ENCODE results near the gene GPAT2. TPM values are rescaled to one million over a fixed set of nuclear protein-coding genes. Genes with fewer than 3 reads are reported as not detected.

The GPAT2 gene
- total and polyA plus RNA-seq, 2 experiments from 2014 or later, result 0.65 to 0.71 TPM

GRCh38 chr2:96081042-96081441, 46.3 kb upstream of the GPAT2 start:
- no peaks in the 10 kb centered on the region for H3K4me1 ChIP-seq (ENCODE audit: insufficient read depth)
- H3K36me3 ChIP-seq (ENCODE audit: low read depth), result no peaks in the 10 kb centered on the region
- H3K4me2 ChIP-seq (ENCODE audit: unreplicated experiment), result no peak overlapping the region
- H4K20me1 ChIP-seq (ENCODE audit: insufficient read depth), result no peaks in the 10 kb centered on the region
- no peaks in the 10 kb centered on the region for H3K9me2 ChIP-seq (ENCODE audit: insufficient read depth)
- in situ Hi-C loops (cut with MboI), result no loop called here
- no peak overlapping the region for H3K9ac ChIP-seq
- 50 to 67% methylated on average over 2 of the region's 2 CpGs for WGBS, 2 experiments (ENCODE audit: low coverage in 1 of 2, low lambda C conversion rate in 2 of 2, missing lambda C conversion rate in 2 of 2)
- DNase-seq, result no peak
- H3K27ac ChIP-seq, result no peak overlapping the region
- H3K79me2 ChIP-seq (ENCODE audit: insufficient read depth), result no peaks in the 10 kb centered on the region
- H3F3A ChIP-seq (ENCODE audit: insufficient read depth), result no peaks in the 10 kb centered on the region
- H3K9me3 ChIP-seq (ENCODE audit: low read depth), result no peaks in the 10 kb centered on the region
- TF ChIP-seq EZH2phosphoT487 (IDR thresholded peaks at IDR 0.05; ENCODE audit: insufficient read depth, low read depth) (no peak), EZH2 (IDR thresholded peaks at IDR 0.05; ENCODE audit: insufficient read depth, poor library complexity, severe bottlenecking) (no peak)
- no peak overlapping the region for H2AFZ ChIP-seq
- peaks cover 36% of the 10 kb centered on the region for H3K27me3 ChIP-seq (replicated peaks; ENCODE audit: insufficient read depth)
- no peak overlapping the region for H3K4me3 ChIP-seq

DNA sequence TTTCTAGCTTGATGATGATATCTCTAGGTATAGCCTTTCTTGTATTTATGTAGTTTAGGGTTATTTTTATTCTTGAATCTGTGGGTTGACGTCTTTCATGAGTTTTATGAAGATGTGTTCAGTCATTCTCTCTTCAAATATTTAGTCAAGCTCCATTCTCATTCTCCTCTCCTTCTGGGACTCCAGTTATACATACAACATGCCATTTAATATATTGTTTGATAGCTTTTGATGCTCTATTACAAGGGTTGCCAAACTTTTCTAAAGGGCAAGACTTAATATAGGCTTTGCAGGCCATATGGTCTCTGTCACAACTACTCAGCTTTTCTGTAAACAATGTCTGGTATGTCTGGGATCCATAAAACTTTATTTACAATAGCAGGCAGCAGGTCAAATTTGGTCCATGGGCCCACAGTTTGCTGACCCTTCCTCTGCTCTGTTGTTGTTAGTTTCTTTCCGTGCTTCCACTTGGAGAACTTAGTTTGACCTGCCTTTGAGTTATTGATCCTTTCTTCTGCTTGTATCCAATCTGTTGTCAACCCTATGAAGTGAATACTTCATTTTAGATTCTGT, 40.6 kb upstream of the GPAT2 start:
- no peaks in the 10 kb centered on the region for H3K4me1 ChIP-seq (ENCODE audit: insufficient read depth)
- no peaks in the 10 kb centered on the region for H3F3A ChIP-seq (ENCODE audit: insufficient read depth)
- peaks cover 44% of the 10 kb centered on the region for H3K27me3 ChIP-seq (replicated peaks; ENCODE audit: insufficient read depth)
- no peak overlapping the region for H3K4me2 ChIP-seq (ENCODE audit: unreplicated experiment)
- H3K9me3 ChIP-seq (ENCODE audit: low read depth), result no peaks in the 10 kb centered on the region
- no peak overlapping the region for H2AFZ ChIP-seq
- DNase-seq, result no peak
- H4K20me1 ChIP-seq (ENCODE audit: insufficient read depth), result no peaks in the 10 kb centered on the region
- no peak overlapping the region for H3K9ac ChIP-seq
- no peak overlapping the region for H3K27ac ChIP-seq
- TF ChIP-seq EZH2 (IDR thresholded peaks at IDR 0.05; ENCODE audit: insufficient read depth, poor library complexity, severe bottlenecking) (no peak), EZH2phosphoT487 (IDR thresholded peaks at IDR 0.05; ENCODE audit: insufficient read depth, low read depth) (no peak)
- no peaks in the 10 kb centered on the region for H3K36me3 ChIP-seq (ENCODE audit: low read depth)
- no peaks in the 10 kb centered on the region for H3K9me2 ChIP-seq (ENCODE audit: insufficient read depth)
- H3K79me2 ChIP-seq (ENCODE audit: insufficient read depth), result no peaks in the 10 kb centered on the region
- WGBS, 2 experiments (ENCODE audit: low coverage in 1 of 2, low lambda C conversion rate in 2 of 2, missing lambda C conversion rate in 2 of 2), result 19 to 20% methylated on average over 2 of the region's 2 CpGs
- in situ Hi-C loops (cut with MboI), result no loop called here
- H3K4me3 ChIP-seq, result no peak overlapping the region

DNA sequence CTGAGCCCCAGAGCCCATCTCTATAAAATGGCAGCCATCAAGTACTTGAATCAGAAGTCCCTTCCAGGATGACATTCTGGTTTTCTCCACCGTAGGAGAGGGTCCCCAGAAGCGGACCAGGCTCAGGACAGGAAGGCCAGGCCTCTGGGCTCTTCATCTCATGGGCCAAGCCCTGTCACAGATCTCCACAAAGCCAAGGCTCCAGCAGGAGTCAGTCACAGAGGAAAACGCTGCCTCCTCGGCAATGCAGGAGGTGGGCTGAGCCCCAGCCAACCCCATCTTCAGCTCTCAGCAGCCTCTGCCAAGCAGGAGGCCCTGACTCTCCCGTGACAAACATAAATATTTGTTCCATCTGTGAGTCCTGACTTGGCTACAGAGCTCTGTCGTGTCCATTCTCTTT, 39.4 kb upstream of the GPAT2 start:
- no peaks in the 10 kb centered on the region for H3K4me1 ChIP-seq (ENCODE audit: insufficient read depth)
- no peak overlapping the region for H3K4me3 ChIP-seq
- no peak overlapping the region for H2AFZ ChIP-seq
- no peaks in the 10 kb centered on the region for H3K9me3 ChIP-seq (ENCODE audit: low read depth)
- no peaks in the 10 kb centered on the region for H4K20me1 ChIP-seq (ENCODE audit: insufficient read depth)
- H3K36me3 ChIP-seq (ENCODE audit: low read depth), result no peaks in the 10 kb centered on the region
- WGBS, 2 experiments (ENCODE audit: low coverage in 1 of 2, low lambda C conversion rate in 2 of 2, missing lambda C conversion rate in 2 of 2), result 35 to 37% methylated on average over 6 of the region's 6 CpGs
- TF ChIP-seq EZH2phosphoT487 (IDR thresholded peaks at IDR 0.05; ENCODE audit: insufficient read depth, low read depth) (no peak), EZH2 (IDR thresholded peaks at IDR 0.05; ENCODE audit: insufficient read depth, poor library complexity, severe bottlenecking) (no peak)
- in situ Hi-C loops (cut with MboI), result no loop called here
- no peak overlapping the region for H3K9ac ChIP-seq
- DNase-seq, result no peak
- H3K79me2 ChIP-seq (ENCODE audit: insufficient read depth), result no peaks in the 10 kb centered on the region
- H3K4me2 ChIP-seq (ENCODE audit: unreplicated experiment), result no peak overlapping the region
- H3K27me3 ChIP-seq (replicated peaks; ENCODE audit: insufficient read depth), result peaks cover 32% of the 10 kb centered on the region
- no peaks in the 10 kb centered on the region for H3F3A ChIP-seq (ENCODE audit: insufficient read depth)
- H3K9me2 ChIP-seq (ENCODE audit: insufficient read depth), result no peaks in the 10 kb centered on the region
- no peak overlapping the region for H3K27ac ChIP-seq

DNA sequence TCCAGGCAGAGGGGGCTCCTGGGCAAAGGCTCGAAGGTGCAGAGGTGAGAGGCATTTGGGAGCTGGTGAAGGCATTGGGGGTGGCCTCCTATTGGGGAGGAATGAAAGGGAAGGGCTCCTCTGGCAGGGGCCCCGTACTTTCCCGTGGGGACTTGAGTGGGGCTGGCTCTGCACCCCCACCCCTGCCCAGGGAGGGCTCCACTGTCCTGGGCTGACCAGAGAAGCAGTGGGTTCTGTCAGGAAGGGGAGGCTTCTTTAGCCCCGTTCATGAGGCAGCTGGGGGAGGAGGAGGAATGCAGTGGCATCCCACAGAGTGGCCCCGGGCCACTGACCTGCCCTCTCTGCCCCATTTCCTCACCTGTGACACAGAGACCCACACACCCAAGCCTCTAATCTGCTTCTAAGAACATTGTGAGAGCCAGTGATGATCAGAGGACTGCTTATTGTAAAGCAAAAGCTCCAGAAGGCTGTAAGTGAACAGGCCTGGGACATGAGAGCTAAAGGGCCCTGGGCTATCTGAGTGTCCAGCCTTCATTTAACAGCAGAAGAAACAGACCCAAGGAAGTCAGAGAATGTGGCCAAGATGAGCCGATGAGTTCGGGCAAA, 38.6 kb upstream of the GPAT2 start:
- Histone ChIP-seq H3K4me2 (ENCODE audit: unreplicated experiment) (no peak overlapping the region), H3K36me3 (ENCODE audit: low read depth) (no peaks in the 10 kb centered on the region), H3K9ac (no peak overlapping the region), H3K27ac (no peak overlapping the region), H3K79me2 (ENCODE audit: insufficient read depth) (no peaks in the 10 kb centered on the region), H3K9me3 (ENCODE audit: low read depth) (no peaks in the 10 kb centered on the region), H4K20me1 (ENCODE audit: insufficient read depth) (no peaks in the 10 kb centered on the region), H3K9me2 (ENCODE audit: insufficient read depth) (no peaks in the 10 kb centered on the region), H2AFZ (no peak overlapping the region), H3K4me3 (no peak overlapping the region), H3F3A (ENCODE audit: insufficient read depth) (no peaks in the 10 kb centered on the region), H3K27me3 (replicated peaks; ENCODE audit: insufficient read depth) (peaks cover 34% of the 10 kb centered on the region), H3K4me1 (ENCODE audit: insufficient read depth) (no peaks in the 10 kb centered on the region)
- no peak for DNase-seq
- in situ Hi-C loops (cut with MboI), result no loop called here
- WGBS, 2 experiments (ENCODE audit: low coverage in 1 of 2, low lambda C conversion rate in 2 of 2, missing lambda C conversion rate in 2 of 2), result 53 to 58% methylated on average over 7 of the region's 7 CpGs
- TF ChIP-seq EZH2 (IDR thresholded peaks at IDR 0.05; ENCODE audit: insufficient read depth, poor library complexity, severe bottlenecking), result no peak
- no peak for TF ChIP-seq EZH2phosphoT487 (IDR thresholded peaks at IDR 0.05; ENCODE audit: insufficient read depth, low read depth)

Measured in GM23248 (cell line).